Stomach (tissue), 4 donors: Measurements from ENCODE around the gene VTI1A.

Experiments
- POLR2A ChIP-seq, 4 donors: fragments of 450-650 bp; IDR thresholded peaks; one replicate each; pipeline ENCODE4 v1.6.1; 2016; ENCODE audit warnings: antibody characterized with exemption in 4 of 4, control low read depth in 2 of 4, mild to moderate bottlenecking in 1 of 4, moderate library complexity in 1 of 4
- POLR2AphosphoS5 ChIP-seq, 3 donors: sonication (generic); formaldehyde crosslinking; IDR thresholded peaks; one replicate each; pipeline ENCODE4 v1.6.1; 2016; ENCODE audit warnings: antibody characterized with exemption in 3 of 3

DNA sequence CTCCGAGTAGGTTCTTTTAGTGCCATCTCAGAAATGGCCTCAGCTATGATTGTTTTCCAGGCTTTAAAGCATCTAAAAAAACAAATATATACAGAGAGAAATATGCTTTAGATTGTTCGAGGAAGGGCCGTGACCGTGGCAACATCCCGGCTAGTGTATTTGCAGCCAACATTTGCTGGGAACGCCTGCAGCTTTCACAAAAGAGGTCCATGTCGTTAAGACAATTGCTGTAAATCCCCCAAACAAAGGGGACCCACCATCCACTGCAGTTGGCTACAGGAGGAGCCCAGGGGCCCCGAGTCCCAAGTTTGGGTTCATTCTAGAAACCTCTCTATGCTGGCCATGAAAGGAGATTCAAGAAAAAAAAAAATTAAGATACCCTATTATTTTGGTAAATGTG is 350.2 kb downstream of the VTI1A start:
- TF ChIP-seq POLR2A (IDR thresholded peaks at IDR 0.05) (no peak), POLR2AphosphoS5 (IDR thresholded peaks at IDR 0.05) (no peak)
